GM18907 (cell line): Measurements from ENCODE around the gene NKIRAS1.
A peak's percentile ranks its signal among the peaks of the same experiment; 100 is the strongest.
"Not testable (repeated sequence)": the region's sequence is repeated elsewhere in the genome, so short reads cannot be mapped to it uniquely, and the experiment has no call there.

ENCODE experiments used
- ATAC-seq: cut with Tn5 transposase; IDR thresholded peaks from one replicate; pipeline ENCODE4 v1.9.1; 2021; ENCODE audit warnings: mild to moderate bottlenecking, moderate library complexity; ENCODE audit not compliant: unreplicated experiment

Gene NKIRAS1

GRCh38 chr3:23941440-23941839 lies 24.6 kb upstream of the NKIRAS1 start:
- no peak for ATAC-seq

- no peak for ATAC-seq
Observed at GRCh38 chr3:23940775-23941174, 24.0 kb upstream of the NKIRAS1 start.

- no peak for ATAC-seq
Observed at GRCh38 chr3:23938688-23939087, 21.9 kb upstream of the NKIRAS1 start.

- ATAC-seq: no peak
Observed at GRCh38 chr3:23937296-23937695, 20.5 kb upstream of the NKIRAS1 start.

- no peak for ATAC-seq
Observed at GRCh38 chr3:23934253-23934652, 17.5 kb upstream of the NKIRAS1 start.

- ATAC-seq: no peak
Observed at GRCh38 chr3:23932571-23932970, 15.8 kb upstream of the NKIRAS1 start.

GRCh38 chr3:23931597-23931996 lies 14.8 kb upstream of the NKIRAS1 start:
- ATAC-seq: no peak

GRCh38 chr3:23928524-23928923 lies 11.7 kb upstream of the NKIRAS1 start:
- ATAC-seq: no peak

- no peak for ATAC-seq
Observed at GRCh38 chr3:23926736-23927135, 9.9 kb upstream of the NKIRAS1 start.

- no peak for ATAC-seq
Observed at GRCh38 chr3:23926246-23926645, 9.5 kb upstream of the NKIRAS1 start.

- no peak for ATAC-seq
Observed at GRCh38 chr3:23923786-23924185, 7.0 kb upstream of the NKIRAS1 start.

- ATAC-seq: no peak
Observed at GRCh38 chr3:23921052-23921511, 4.3 kb upstream of the NKIRAS1 start.

GRCh38 chr3:23920151-23920655 lies 3.4 kb upstream of the NKIRAS1 start:
- no peak for ATAC-seq

GRCh38 chr3:23919628-23920027 lies 2.8 kb upstream of the NKIRAS1 start:
- no peak for ATAC-seq

GRCh38 chr3:23918331-23918730 lies 1.5 kb upstream of the NKIRAS1 start:
- ATAC-seq: not testable (repeated sequence)

- ATAC-seq: not testable (repeated sequence)
Observed at GRCh38 chr3:23917679-23918303, 1.0 kb upstream of the NKIRAS1 start.

GRCh38 chr3:23916152-23916885 lies 471 bp downstream of the NKIRAS1 start:
- peak; percentile 61 for ATAC-seq

- no peak for ATAC-seq
Observed at GRCh38 chr3:23915537-23916108, 1.2 kb downstream of the NKIRAS1 start.

GRCh38 chr3:23913873-23914743 lies 2.7 kb downstream of the NKIRAS1 start:
- no peak for ATAC-seq

- ATAC-seq: no peak
Observed at GRCh38 chr3:23913182-23913581, 3.6 kb downstream of the NKIRAS1 start.

GRCh38 chr3:23912335-23912734 lies 4.5 kb downstream of the NKIRAS1 start:
- ATAC-seq: not testable (repeated sequence)
